CD4-positive, alpha-beta T cell (primary cell): ENCODE data around the gene ELMO2. TPM values are rescaled to one million over a fixed set of nuclear protein-coding genes. Genes with fewer than 3 reads are reported as not detected.
A peak's percentile ranks its signal among the peaks of the same experiment; 100 is the strongest.

Source experiments
- ATAC-seq: fragments of 200-7000 bp; cut with Tn5 transposase; one replicate; pipeline ENCODE4 v1.10.0; 2022; ENCODE audit warnings: mild to moderate bottlenecking; ENCODE audit not compliant: poor library complexity
- CTCF ChIA-PET: fragments of 350-600 bp; sonication (Branson Sonifier 250); formaldehyde crosslinking; loops from one replicate; lab custom pipeline; 2021; ENCODE audit warnings: antibody characterized with exemption, inconsistent platforms; lab: Charles Lee
- POLR2A ChIA-PET: fragments of 350-600 bp; sonication (Branson Sonifier 250); formaldehyde crosslinking; loops from one replicate; lab custom pipeline; 2021; ENCODE audit warnings: antibody characterized with exemption, inconsistent platforms; lab: Charles Lee
- DNase-seq, 14 experiments: peaks; one replicate each; pipeline ENCODE4 v3.0.0-alpha.2; 2013 to 2020; ENCODE audit warnings: mixed read lengths in 2 of 14
- H3K27ac ChIP-seq, 2 donors: one replicate each; pipeline versions ENCODE4 v1.5.1 to v1.7.0; 2013; ENCODE audit warnings: low read length in 2 of 2, low read depth in 1 of 2, mild to moderate bottlenecking in 1 of 2
- H3K27me3 ChIP-seq, 2 experiments: 1 replicate in 1 of 2; 2 replicates in 1 of 2; pipeline versions ENCODE4 v1.6.1 to v1.7.0; 2013; ENCODE audit warnings: low read length in 2 of 2, control low read depth in 1 of 2, mild to moderate bottlenecking in 1 of 2, moderate library complexity in 1 of 2; ENCODE audit not compliant: insufficient read depth in 2 of 2, control insufficient read depth in 1 of 2
- H3K36me3 ChIP-seq: one replicate; pipeline ENCODE4 v1.6.1; 2013; ENCODE audit warnings: low read length, control low read depth; ENCODE audit not compliant: insufficient read depth
- H3K4me1 ChIP-seq: one replicate; pipeline ENCODE4 v1.6.1; 2013; ENCODE audit warnings: low read length, control low read depth; ENCODE audit not compliant: insufficient read depth
- H3K4me3 ChIP-seq: one replicate; pipeline ENCODE4 v1.5.1; 2013; ENCODE audit warnings: mild to moderate bottlenecking, low read length, moderate library complexity
- H3K9me3 ChIP-seq, 2 experiments: 1 replicate in 1 of 2; 2 replicates in 1 of 2; pipeline versions ENCODE4 v1.6.1 to v1.7.0; 2013; ENCODE audit warnings: low read length in 2 of 2, mild to moderate bottlenecking in 2 of 2, control low read depth in 1 of 2, moderate library complexity in 1 of 2; ENCODE audit not compliant: control insufficient read depth in 1 of 2, insufficient read depth in 1 of 2
- H3K27ac Mint-ChIP-seq: one replicate; pipeline ENCODE4 v1.8.0; 2020; ENCODE audit warnings: mixed read lengths
- H3K27me3 Mint-ChIP-seq: one replicate; pipeline ENCODE4 v1.8.0; 2021; ENCODE audit warnings: mixed read lengths
- H3K36me3 Mint-ChIP-seq: one replicate; pipeline ENCODE4 v1.8.0; 2021; ENCODE audit warnings: low read depth, mixed read lengths
- H3K4me1 Mint-ChIP-seq: one replicate; pipeline ENCODE4 v1.8.0; 2021; ENCODE audit warnings: low read depth, mixed read lengths
- H3K4me3 Mint-ChIP-seq: one replicate; pipeline ENCODE4 v1.8.0; 2020; ENCODE audit warnings: mild to moderate bottlenecking, mixed read lengths
- H3K9me3 Mint-ChIP-seq: one replicate; pipeline ENCODE4 v1.8.0; 2020; ENCODE audit warnings: mixed read lengths
- CTCF ChIP-seq: fragments of 200-600 bp; IDR thresholded peaks from one replicate; pipeline ENCODE4 v1.8.0; 2022; ENCODE audit warnings: antibody characterized with exemption, mild to moderate bottlenecking
- intact Hi-C, 2 experiments: fragments of 100-400 bp; cut with DNase I in 1 of 2; cut with micrococcal nuclease in 1 of 2; formaldehyde crosslinking; loops; one replicate each; pipeline versions ENCODE4 v1.15.1 to v1.9.0; 2023 to 2025; cut with DNase I, micrococcal nuclease
- polyA plus RNA-seq, 2 donors: library from polyadenylated mRNA; unstranded; fragments of 120-200 nt; gene quantifications; one replicate each; pipeline ENCODE4 v1.2.1, GENCODE V29; 2013
- total RNA-seq, 174 experiments: library from RNA in 2 of 174; stranded (reverse) in 2 of 174; gene quantifications; one replicate each; pipeline ENCODE4 v1.2.3 and lab custom pipeline; 2021 to 2026

Gene ELMO2
- total RNA-seq (10 to 100 TPM; 85.6 TPM), total RNA-seq (lab: John Stamatoyannopoulos, UW) (25.6 to 129 (median 64.0) reads per million in 172 experiments)
- 51.4 TPM for polyA plus RNA-seq (2013, experiment 1 of 2)
- 60.4 TPM for polyA plus RNA-seq (2013, experiment 2 of 2)

- Mint-ChIP-seq H3K4me3 (peak within 1 kb of the TSS; percentile 99), H3K36me3 (peaks cover 13% of the 10 kb centered on the region), H3K9me3 (no peaks in the 10 kb centered on the region), H3K4me1 (peaks cover 74% of the 10 kb centered on the region), H3K27me3 (no peaks in the 10 kb centered on the region), H3K27ac (peak within 1 kb of the TSS; percentile 95)
- POLR2A ChIA-PET, result interaction anchor here (0.6 to 2.1 kb wide), 19 partner anchors 9 to 597 kb away, joined by 3 to 13 read pairs (median 5); partner anchors contain the start of genes PCIF1, TP53RK, ZNF335 and ZSWIM1
- Histone ChIP-seq H3K4me1 (peaks cover 70% of the 10 kb centered on the region), H3K4me3 (peak within 1 kb of the TSS; percentile 85), H3K9me3 (no peaks in the 10 kb centered on the region), H3K27ac (peak within 1 kb of the TSS; percentile 76 to 92), H3K27me3 (no peaks in the 10 kb centered on the region), H3K36me3 (no peaks in the 10 kb centered on the region)
- CTCF ChIA-PET, result interaction anchor here (0.6 to 2.5 kb wide), 6 partner anchors 16 to 437 kb away, joined by 3 to 9 read pairs (median 4); no protein-coding TSS in a partner anchor
- intact Hi-C loops, result loop anchor here (1.0 kb wide), 2 partner anchors 42 to 471 kb away; no protein-coding TSS in a partner anchor
- peak; percentile 88 to 98 (median 94) for DNase-seq
- peak; percentile 88 for ATAC-seq
- TF ChIP-seq CTCF, result no peak
These were observed at the start of gene ELMO2 for GRCh38 chr20:46406200-46406985. Gene ELMO2 (minus strand): TSS chr20:46406615. CDS start chr20:46394482, 12,133 bp downstream.

GRCh38 chr20:46455729-46456128 is 49.3 kb upstream of the ELMO2 start:
- Histone ChIP-seq H3K4me3 (no peak overlapping the region), H3K27ac (no peak overlapping the region), H3K36me3 (no peaks in the 10 kb centered on the region), H3K27me3 (peaks cover 24 to 26% of the 10 kb centered on the region in 2 experiments), H3K9me3 (peaks cover 12 to 27% of the 10 kb centered on the region in 2 experiments), H3K4me1 (peaks cover 5% of the 10 kb centered on the region)
- peaks cover 68% of the 10 kb centered on the region for H3K27me3 Mint-ChIP-seq
- H3K9me3 Mint-ChIP-seq, result peaks cover 10% of the 10 kb centered on the region
- DNase-seq (no peak), ATAC-seq (no peak)
- H3K4me3 Mint-ChIP-seq, result no peak overlapping the region
- no peaks in the 10 kb centered on the region for H3K4me1 Mint-ChIP-seq
- no peaks in the 10 kb centered on the region for H3K36me3 Mint-ChIP-seq
- no peak for TF ChIP-seq CTCF
- ChIA-PET CTCF (no interaction called here), POLR2A (no interaction called here)
- no peak overlapping the region for H3K27ac Mint-ChIP-seq
- intact Hi-C loops, result no loop called here

- POLR2A ChIA-PET, result no interaction called here
- Mint-ChIP-seq H3K4me1 (no peaks in the 10 kb centered on the region), H3K27me3 (peaks cover 56% of the 10 kb centered on the region), H3K27ac (no peak overlapping the region), H3K9me3 (no peaks in the 10 kb centered on the region), H3K4me3 (no peak overlapping the region), H3K36me3 (no peaks in the 10 kb centered on the region)
- H3K4me3 ChIP-seq, result no peak overlapping the region
- no peaks in the 10 kb centered on the region for H3K4me1 ChIP-seq
- CTCF ChIA-PET, result no interaction called here
- H3K27me3 ChIP-seq, result peaks cover 6 to 25% of the 10 kb centered on the region in 2 experiments
- H3K27ac ChIP-seq, result no peak overlapping the region
- intact Hi-C loops, result no loop called here
- peaks cover 6 to 13% of the 10 kb centered on the region in 2 experiments for H3K9me3 ChIP-seq
- no peak for TF ChIP-seq CTCF
- no peaks in the 10 kb centered on the region for H3K36me3 ChIP-seq
- no peak for ATAC-seq
- no peak for DNase-seq
These were observed 40.4 kb upstream of the ELMO2 start for GRCh38 chr20:46446851-46447250.
